Gastrocnemius medialis (tissue), 4 donors: ENCODE measurements around the gene ZNF485.

Experiments
- POLR2A ChIP-seq, 2 donors: fragments of 450-650 bp; IDR thresholded peaks; one replicate each; pipeline ENCODE4 v1.6.1; 2017; ENCODE audit warnings: antibody characterized with exemption in 2 of 2, mild to moderate bottlenecking in 2 of 2, moderate library complexity in 2 of 2
- TF ChIP-seq, protein P1 (sequence below), 5 experiments: fragments of 450-650 bp in 3 of 5; fragments of 200-600 bp in 2 of 5; sonication (generic) in 2 of 5; IDR thresholded peaks in 4 of 5; conservative IDR thresholded peaks in 1 of 5; 1 replicate in 4 of 5; 2 replicates in 1 of 5; pipeline ENCODE4 v1.5.1; 2016 to 2019; ENCODE audit warnings: antibody characterized with exemption in 5 of 5, mild to moderate bottlenecking in 3 of 5, moderate library complexity in 3 of 5

DNA sequence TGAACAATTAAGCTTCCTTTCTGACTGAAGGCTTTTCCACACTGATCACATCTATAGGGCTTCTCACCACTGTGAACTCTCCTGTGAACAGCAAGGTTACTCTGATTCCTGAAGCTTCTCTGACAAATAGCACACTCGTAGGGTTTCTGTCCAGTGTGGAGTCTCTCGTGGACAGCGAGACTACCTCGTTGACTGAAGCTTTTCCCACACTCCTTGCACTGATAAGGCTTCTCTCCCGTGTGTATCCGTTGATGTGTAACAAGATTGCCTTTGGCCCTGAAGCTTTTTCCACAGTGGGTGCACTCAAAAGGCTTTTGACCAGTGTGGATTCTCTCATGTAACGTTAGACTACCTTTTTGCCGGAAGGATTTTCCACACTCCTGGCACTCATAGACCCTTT, 38.0 kb downstream of the ZNF485 start:
- TF ChIP-seq, protein P1, sequence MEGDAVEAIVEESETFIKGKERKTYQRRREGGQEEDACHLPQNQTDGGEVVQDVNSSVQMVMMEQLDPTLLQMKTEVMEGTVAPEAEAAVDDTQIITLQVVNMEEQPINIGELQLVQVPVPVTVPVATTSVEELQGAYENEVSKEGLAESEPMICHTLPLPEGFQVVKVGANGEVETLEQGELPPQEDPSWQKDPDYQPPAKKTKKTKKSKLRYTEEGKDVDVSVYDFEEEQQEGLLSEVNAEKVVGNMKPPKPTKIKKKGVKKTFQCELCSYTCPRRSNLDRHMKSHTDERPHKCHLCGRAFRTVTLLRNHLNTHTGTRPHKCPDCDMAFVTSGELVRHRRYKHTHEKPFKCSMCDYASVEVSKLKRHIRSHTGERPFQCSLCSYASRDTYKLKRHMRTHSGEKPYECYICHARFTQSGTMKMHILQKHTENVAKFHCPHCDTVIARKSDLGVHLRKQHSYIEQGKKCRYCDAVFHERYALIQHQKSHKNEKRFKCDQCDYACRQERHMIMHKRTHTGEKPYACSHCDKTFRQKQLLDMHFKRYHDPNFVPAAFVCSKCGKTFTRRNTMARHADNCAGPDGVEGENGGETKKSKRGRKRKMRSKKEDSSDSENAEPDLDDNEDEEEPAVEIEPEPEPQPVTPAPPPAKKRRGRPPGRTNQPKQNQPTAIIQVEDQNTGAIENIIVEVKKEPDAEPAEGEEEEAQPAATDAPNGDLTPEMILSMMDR (IDR thresholded peaks at IDR 0.05 in 4 of 5, conservative IDR thresholded peaks at IDR 0.05 in 1 of 5): no peak
- no peak for TF ChIP-seq POLR2A (IDR thresholded peaks at IDR 0.05)
